ENCODE measurements around the gene MYRFL. TPM values are rescaled to one million over a fixed set of nuclear protein-coding genes. Genes with fewer than 3 reads are reported as not detected.

The MYRFL gene
- total and polyA plus RNA-seq, 2 of the 8 experiments (the other 6 are each of a cell fraction or from before 2014, with no cell fraction given), result 1.1 to 2.0 TPM

DNA sequence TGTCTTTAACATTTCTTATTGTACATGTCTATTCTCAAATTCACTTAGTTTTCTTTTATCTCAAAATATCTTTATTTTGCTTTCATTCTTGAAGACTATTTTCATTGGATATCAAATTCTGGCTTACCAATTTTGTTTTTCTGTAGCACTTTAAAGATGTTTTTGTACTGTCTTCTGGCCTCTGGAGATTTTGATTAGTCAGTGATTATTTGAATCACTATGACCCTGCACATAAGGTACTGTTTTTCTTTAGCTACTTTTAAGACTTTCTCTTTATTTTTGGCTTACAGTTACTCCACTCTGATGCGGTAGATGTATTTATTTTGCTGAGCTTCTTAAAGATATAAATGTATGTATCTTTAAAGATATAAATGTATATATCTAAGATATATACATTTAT is 49.6 kb downstream of the MYRFL start:
- Histone ChIP-seq H2BK15ac (ENCODE audit: low read length) (no peak overlapping the region), H2AK5ac (ENCODE audit: low read depth, low read length) (no peak overlapping the region)

More for the DNA sequence above, 49.6 kb downstream of the MYRFL start:
- Histone ChIP-seq H3K14ac (ENCODE audit: insufficient read length) (no peak overlapping the region), H3K4me1 (replicated peaks in 1 of 4; ENCODE audit: control insufficient read depth in 3 of 4, insufficient read depth in 4 of 4, low read length in 3 of 4) (peaks cover 0 to 7% (median 3%) of the 10 kb centered on the region in 4 experiments; a peak in 3 of 7 replicates), H2BK12ac (ENCODE audit: low read depth, low read length) (no peak overlapping the region), H3K9ac (replicated peaks in 1 of 4; ENCODE audit: extremely low read depth in 1 of 4, low read depth in 3 of 4, low read length in 3 of 4) (no peak overlapping the region), H3K36me3 (ENCODE audit: control insufficient read depth in 2 of 4, insufficient read depth in 4 of 4, low read length in 3 of 4) (no peaks in the 10 kb centered on the region), H2AFZ (ENCODE audit: low read length) (no peak overlapping the region), H3K56ac (replicated peaks; ENCODE audit: insufficient read length, low read depth, low read length) (no peak overlapping the region), H2BK120ac (replicated peaks; ENCODE audit: low read depth, low read length) (no peak overlapping the region), H3K18ac (ENCODE audit: extremely low read depth, low read length) (no peak overlapping the region), H3K23ac (ENCODE audit: insufficient read length) (no peak overlapping the region), H4K20me1 (replicated peaks in 1 of 2; ENCODE audit: control insufficient read depth in 1 of 2, insufficient read depth in 2 of 2, low read length in 2 of 2) (no peaks in the 10 kb centered on the region), H4K91ac (replicated peaks; ENCODE audit: insufficient read length, low read length) (no peak overlapping the region), H3K27ac (ENCODE audit: low read depth, low read length) (no peak overlapping the region), H4K5ac (ENCODE audit: insufficient read length, low read depth, low read length) (no peak overlapping the region), H3K79me2 (ENCODE audit: control insufficient read depth in 1 of 2, insufficient read depth in 2 of 2, low read length in 2 of 2) (no peaks in the 10 kb centered on the region), H2BK5ac (ENCODE audit: low read depth, low read length) (no peak overlapping the region), H3K4me2 (ENCODE audit: insufficient read depth in 1 of 2, low read depth in 2 of 2, low read length in 2 of 2) (no peak overlapping the region), H4K8ac (ENCODE audit: extremely low read depth, insufficient read depth, low read length) (no peak overlapping the region), H3K23me2 (ENCODE audit: low read depth, low read length) (no peaks in the 10 kb centered on the region), H3K4me3 (ENCODE audit: extremely low read depth in 1 of 4, insufficient read depth in 2 of 4, low read depth in 3 of 4, low read length in 4 of 4) (no peak overlapping the region), H2BK20ac (ENCODE audit: low read length) (no peak overlapping the region), H3K4ac (replicated peaks; ENCODE audit: insufficient read length, low read depth, low read length) (no peak overlapping the region), H3K79me1 (ENCODE audit: low read depth, low read length) (no peaks in the 10 kb centered on the region), H3K27me3 (replicated peaks in 1 of 4; ENCODE audit: control insufficient read depth in 3 of 4, extremely low read depth in 1 of 4, insufficient read depth in 3 of 4, low read length in 3 of 4) (no peaks in the 10 kb centered on the region), H3K9me3 (ENCODE audit: insufficient read depth in 2 of 2, low read depth in 1 of 2, low read length in 1 of 2) (no peaks in the 10 kb centered on the region)
- TF ChIP-seq POLR2AphosphoS5 (IDR thresholded peaks at IDR 0.05; ENCODE audit: low read depth, low read length) (no peak), SIRT6 (IDR thresholded peaks at IDR 0.05; ENCODE audit: low read length) (no peak), SUZ12 (IDR thresholded peaks at IDR 0.05; ENCODE audit: low read length) (no peak), TAF7 (optimal IDR thresholded peaks at IDR 0.05; ENCODE audit: borderline replicate concordance, low read depth, low read length) (no peak), GTF2F1 (IDR thresholded peaks at IDR 0.05; ENCODE audit: borderline replicate concordance, low read depth, low read length) (no peak)
- ChIA-PET CTCF (ENCODE audit: partially characterized antibody) (interaction anchor here (0.6 to 1.0 kb wide), 2 partner anchors 91 to 1641 kb away, joined by 3 read pairs; no protein-coding TSS in a partner anchor), POLR2A (ENCODE audit: partially characterized antibody) (interaction anchor here (1.2 kb wide), 1 partner anchor 95 kb away, joined by 5 read pairs; no protein-coding TSS in a partner anchor)
- FAIRE-seq (no peak), DNase-seq (ENCODE audit: low read depth in 1 of 2, low spot score in 2 of 2) (no peak)
- WGBS, 2 experiments (ENCODE audit: extremely low coverage in 1 of 2, insufficient coverage in 1 of 2, insufficient read length in 1 of 2, insufficient replicate concordance in 2 of 2, low coverage in 1 of 2, low lambda C conversion rate in 2 of 2, missing lambda C conversion rate in 1 of 2), result 38% methylated on average over 1 of the region's 1 CpG; no CpG with 5 or more reads in 1 of the 2 experiments
